Nephron progenitor cell (in vitro differentiated cells): ENCODE measurements around the gene HMGCS2.

Source experiments
- DNase-seq: peaks from one replicate; pipeline ENCODE4 v3.0.0; 2021
- H3K27ac Mint-ChIP-seq: 2 replicates; pipeline ENCODE4 v1.8.0; 2021; ENCODE audit warnings: mild to moderate bottlenecking, moderate library complexity, mixed read lengths
- H3K27me3 Mint-ChIP-seq: 2 replicates; pipeline ENCODE4 v1.8.0; 2021; ENCODE audit warnings: mild to moderate bottlenecking, low read depth, mixed read lengths; ENCODE audit not compliant: poor library complexity
- H3K36me3 Mint-ChIP-seq: 2 replicates; pipeline ENCODE4 v1.8.0; 2021; ENCODE audit warnings: low read depth, mixed read lengths
- H3K4me1 Mint-ChIP-seq: 2 replicates; pipeline ENCODE4 v1.8.0; 2021; ENCODE audit warnings: mixed read lengths
- H3K4me3 Mint-ChIP-seq: 2 replicates; pipeline ENCODE4 v1.8.0; 2021; ENCODE audit warnings: mild to moderate bottlenecking, moderate library complexity, mixed read lengths
- H3K9me3 Mint-ChIP-seq: 2 replicates; pipeline ENCODE4 v1.8.0; 2021; ENCODE audit warnings: mild to moderate bottlenecking, moderate library complexity, mixed read lengths
- CTCF ChIP-seq: fragments of 200-600 bp; sonication (generic); IDR thresholded peaks from 2 replicates; pipeline ENCODE4 v1.5.0; 2021; ENCODE audit warnings: antibody characterized with exemption

Gene HMGCS2

GRCh38 chr1:119731741-119732430, 36.8 kb downstream of the HMGCS2 start:
- Mint-ChIP-seq H3K36me3 (peaks cover 63% of the 10 kb centered on the region), H3K9me3 (no peaks in the 10 kb centered on the region), H3K27ac (peak overlapping the region; percentile 29), H3K4me3 (no peak overlapping the region), H3K27me3 (peaks cover 3% of the 10 kb centered on the region), H3K4me1 (peaks cover 4% of the 10 kb centered on the region)
- no peak for DNase-seq
- no peak for TF ChIP-seq CTCF

DNA sequence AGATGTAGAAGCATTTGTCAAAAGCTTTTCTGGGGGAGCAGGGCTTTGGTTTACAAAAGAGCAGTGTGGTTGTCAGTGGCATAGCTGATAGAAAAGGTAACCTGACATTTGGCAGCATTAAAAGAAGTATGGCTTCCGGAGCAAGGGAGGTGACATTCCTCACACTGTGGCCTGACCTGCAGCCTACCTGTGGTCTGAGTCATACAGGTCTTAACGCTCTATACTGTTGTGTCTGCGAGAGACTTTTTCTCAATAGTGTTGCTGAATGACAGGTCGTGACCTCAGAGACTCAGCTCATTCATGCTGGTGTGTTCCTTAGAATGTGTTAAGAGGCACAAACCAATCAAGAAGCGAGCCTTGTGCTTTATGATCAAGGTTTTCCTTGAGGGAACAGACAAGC, 37.6 kb downstream of the HMGCS2 start:
- no peak for TF ChIP-seq CTCF
- no peak overlapping the region for H3K27ac Mint-ChIP-seq
- H3K36me3 Mint-ChIP-seq: peaks cover 66% of the 10 kb centered on the region
- no peaks in the 10 kb centered on the region for H3K9me3 Mint-ChIP-seq
- no peak overlapping the region for H3K4me3 Mint-ChIP-seq
- H3K27me3 Mint-ChIP-seq: peaks cover 3% of the 10 kb centered on the region
- DNase-seq: no peak
- peaks cover 1% of the 10 kb centered on the region for H3K4me1 Mint-ChIP-seq

GRCh38 chr1:119729044-119729443, 39.7 kb downstream of the HMGCS2 start:
- TF ChIP-seq CTCF: no peak
- H3K9me3 Mint-ChIP-seq: no peaks in the 10 kb centered on the region
- DNase-seq: no peak
- H3K4me3 Mint-ChIP-seq: no peak overlapping the region
- H3K4me1 Mint-ChIP-seq: peaks cover 14% of the 10 kb centered on the region
- H3K27ac Mint-ChIP-seq: no peak overlapping the region
- peaks cover 62% of the 10 kb centered on the region for H3K36me3 Mint-ChIP-seq
- H3K27me3 Mint-ChIP-seq: peaks cover 3% of the 10 kb centered on the region

DNA sequence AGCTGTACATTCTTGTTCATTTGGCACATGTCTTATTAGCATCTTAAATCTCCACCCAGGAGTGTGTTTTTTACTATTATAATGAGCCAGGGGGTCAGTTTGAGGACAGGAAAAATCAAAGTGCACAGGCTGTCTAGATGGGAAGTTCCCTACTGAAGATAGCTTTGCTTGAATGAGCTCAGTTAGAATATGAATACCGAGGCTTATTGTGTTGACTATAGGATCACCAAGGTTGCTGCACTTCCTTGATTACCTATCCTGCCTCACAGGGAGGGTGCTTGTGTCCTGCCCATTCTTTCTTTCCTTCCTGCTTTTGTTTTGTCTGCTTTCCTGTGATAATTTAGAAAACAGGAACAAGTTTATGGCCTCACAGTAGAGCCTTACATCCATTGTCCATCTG, 40.7 kb downstream of the HMGCS2 start:
- TF ChIP-seq CTCF: no peak
- DNase-seq: no peak
- H3K4me1 Mint-ChIP-seq: peaks cover 14% of the 10 kb centered on the region
- peak overlapping the region; percentile 43 for H3K27ac Mint-ChIP-seq
- peaks cover 3% of the 10 kb centered on the region for H3K27me3 Mint-ChIP-seq
- H3K4me3 Mint-ChIP-seq: no peak overlapping the region
- H3K9me3 Mint-ChIP-seq: no peaks in the 10 kb centered on the region
- H3K36me3 Mint-ChIP-seq: peaks cover 71% of the 10 kb centered on the region

GRCh38 chr1:119725626-119726025, 43.1 kb downstream of the HMGCS2 start:
- H3K27ac Mint-ChIP-seq: peak overlapping the region; percentile 83
- peaks cover 30% of the 10 kb centered on the region for H3K4me1 Mint-ChIP-seq
- H3K9me3 Mint-ChIP-seq: no peaks in the 10 kb centered on the region
- TF ChIP-seq CTCF: no peak
- DNase-seq: no peak
- no peak overlapping the region for H3K4me3 Mint-ChIP-seq
- H3K36me3 Mint-ChIP-seq: peaks cover 91% of the 10 kb centered on the region
- H3K27me3 Mint-ChIP-seq: peaks cover 6% of the 10 kb centered on the region

DNA sequence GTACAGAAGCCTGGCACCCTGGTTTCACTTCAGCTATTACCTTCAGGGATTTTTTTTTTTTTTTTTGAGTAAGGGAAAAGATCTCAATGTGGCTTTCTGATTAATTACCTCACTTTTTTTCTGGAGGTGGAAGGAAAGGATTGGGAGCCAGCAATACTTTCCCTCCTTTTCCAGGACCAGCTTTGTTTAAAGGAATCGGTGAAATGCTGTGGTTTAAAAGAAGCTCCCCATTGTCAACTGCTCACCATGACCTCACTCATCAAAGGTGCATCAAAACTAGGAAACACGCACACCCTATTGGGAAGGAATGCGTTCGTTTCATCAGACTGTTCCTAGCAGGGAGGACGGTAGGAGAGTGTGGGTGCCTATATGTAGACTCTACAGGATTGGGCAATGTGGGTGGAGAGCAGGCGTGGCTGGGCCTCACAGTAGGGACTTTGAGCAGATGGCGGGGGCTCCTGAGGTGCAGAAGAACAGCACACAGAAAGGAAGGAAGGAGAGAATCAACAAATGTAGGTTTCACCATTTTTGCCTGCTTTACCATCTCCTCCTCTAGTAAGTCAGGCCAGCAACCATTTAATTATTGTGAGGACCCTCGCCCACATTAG, 44.0 kb downstream of the HMGCS2 start:
- no peak for TF ChIP-seq CTCF
- H3K4me1 Mint-ChIP-seq: peaks cover 36% of the 10 kb centered on the region
- H3K27ac Mint-ChIP-seq: peak overlapping the region; percentile 87
- no peak for DNase-seq
- H3K36me3 Mint-ChIP-seq: peaks cover 92% of the 10 kb centered on the region
- H3K4me3 Mint-ChIP-seq: no peak overlapping the region
- H3K9me3 Mint-ChIP-seq: no peaks in the 10 kb centered on the region
- H3K27me3 Mint-ChIP-seq: peaks cover 6% of the 10 kb centered on the region
